IMR-90 (cell line): Measurements from ENCODE around the gene WDFY2.

Experiments used
- BHLHE40 ChIP-seq: fragments of 150-350 bp; IDR thresholded peaks from 2 replicates; pipeline ENCODE4 v1.6.1; 2016; ENCODE audit warnings: mild to moderate bottlenecking, low read depth, low read length
- CEBPB ChIP-seq: IDR thresholded peaks from 2 replicates; pipeline ENCODE4 v1.6.1; 2012; ENCODE audit warnings: low read depth, low read length, improper control_type of control experiment
- MAFK ChIP-seq: IDR thresholded peaks from 2 replicates; pipeline ENCODE4 v1.6.1; 2012; ENCODE audit warnings: low read depth, low read length, improper control_type of control experiment
- POLR2A ChIP-seq: IDR thresholded peaks from 2 replicates; pipeline ENCODE4 v1.6.1; 2012; ENCODE audit warnings: mild to moderate bottlenecking, low read depth, low read length
- RCOR1 ChIP-seq: IDR thresholded peaks from 2 replicates; pipeline ENCODE4 v1.6.1; 2012; ENCODE audit warnings: mild to moderate bottlenecking, low read length, improper control_type of control experiment; ENCODE audit not compliant: insufficient replicate concordance
- RFX5 ChIP-seq: IDR thresholded peaks from 2 replicates; pipeline ENCODE4 v1.8.0; 2012; ENCODE audit warnings: low read depth, mild to moderate bottlenecking, low read length, moderate library complexity
- SMC3 ChIP-seq: fragments of 150-350 bp; IDR thresholded peaks from 2 replicates; pipeline ENCODE4 v1.6.1; 2016; ENCODE audit warnings: low read depth, mild to moderate bottlenecking, antibody characterized with exemption, low read length, moderate library complexity
- TF ChIP-seq, protein P1 (sequence below): conservative IDR thresholded peaks from 2 replicates; pipeline ENCODE4 v1.5.1; 2012; ENCODE audit warnings: mild to moderate bottlenecking, low read depth, low read length, improper control_type of control experiment
- TF ChIP-seq, protein P2 (sequence below): fragments of 150-350 bp; IDR thresholded peaks from 2 replicates; pipeline ENCODE4 v1.6.1; 2017; ENCODE audit warnings: mild to moderate bottlenecking, antibody characterized with exemption, low read length, low read depth

DNA sequence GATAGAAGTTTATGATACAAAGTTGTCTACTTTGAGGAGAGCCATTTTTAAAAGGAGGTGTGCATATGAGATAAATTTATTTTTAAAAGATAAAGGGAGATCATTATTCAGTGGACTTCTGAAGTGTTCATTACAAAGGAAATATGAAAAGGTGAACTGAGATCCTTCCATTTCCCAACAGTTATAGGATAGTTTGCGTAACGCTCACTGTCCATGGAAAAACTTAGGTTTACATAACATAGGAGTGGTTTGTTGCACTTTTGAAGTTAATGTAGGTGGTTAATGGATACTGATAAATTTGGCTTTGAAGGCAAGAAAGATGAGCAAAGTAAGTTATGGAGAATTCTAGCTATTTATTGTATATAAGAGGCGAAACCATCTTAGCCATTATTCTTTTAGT is 92.5 kb downstream of the WDFY2 start:
- TF ChIP-seq, protein P1, sequence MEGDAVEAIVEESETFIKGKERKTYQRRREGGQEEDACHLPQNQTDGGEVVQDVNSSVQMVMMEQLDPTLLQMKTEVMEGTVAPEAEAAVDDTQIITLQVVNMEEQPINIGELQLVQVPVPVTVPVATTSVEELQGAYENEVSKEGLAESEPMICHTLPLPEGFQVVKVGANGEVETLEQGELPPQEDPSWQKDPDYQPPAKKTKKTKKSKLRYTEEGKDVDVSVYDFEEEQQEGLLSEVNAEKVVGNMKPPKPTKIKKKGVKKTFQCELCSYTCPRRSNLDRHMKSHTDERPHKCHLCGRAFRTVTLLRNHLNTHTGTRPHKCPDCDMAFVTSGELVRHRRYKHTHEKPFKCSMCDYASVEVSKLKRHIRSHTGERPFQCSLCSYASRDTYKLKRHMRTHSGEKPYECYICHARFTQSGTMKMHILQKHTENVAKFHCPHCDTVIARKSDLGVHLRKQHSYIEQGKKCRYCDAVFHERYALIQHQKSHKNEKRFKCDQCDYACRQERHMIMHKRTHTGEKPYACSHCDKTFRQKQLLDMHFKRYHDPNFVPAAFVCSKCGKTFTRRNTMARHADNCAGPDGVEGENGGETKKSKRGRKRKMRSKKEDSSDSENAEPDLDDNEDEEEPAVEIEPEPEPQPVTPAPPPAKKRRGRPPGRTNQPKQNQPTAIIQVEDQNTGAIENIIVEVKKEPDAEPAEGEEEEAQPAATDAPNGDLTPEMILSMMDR: no peak
- TF ChIP-seq POLR2A: no peak
- TF ChIP-seq BHLHE40: no peak
- TF ChIP-seq, protein P2, sequence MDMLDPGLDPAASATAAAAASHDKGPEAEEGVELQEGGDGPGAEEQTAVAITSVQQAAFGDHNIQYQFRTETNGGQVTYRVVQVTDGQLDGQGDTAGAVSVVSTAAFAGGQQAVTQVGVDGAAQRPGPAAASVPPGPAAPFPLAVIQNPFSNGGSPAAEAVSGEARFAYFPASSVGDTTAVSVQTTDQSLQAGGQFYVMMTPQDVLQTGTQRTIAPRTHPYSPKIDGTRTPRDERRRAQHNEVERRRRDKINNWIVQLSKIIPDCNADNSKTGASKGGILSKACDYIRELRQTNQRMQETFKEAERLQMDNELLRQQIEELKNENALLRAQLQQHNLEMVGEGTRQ: no peak
- no peak for TF ChIP-seq SMC3
- no peak for TF ChIP-seq MAFK
- TF ChIP-seq RCOR1: no peak
- TF ChIP-seq RFX5: no peak
- no peak for TF ChIP-seq CEBPB
